ENCODE measurements around the gene SVEP1.
A peak's percentile ranks its signal among the peaks of the same experiment; 100 is the strongest.

Gene SVEP1

DNA sequence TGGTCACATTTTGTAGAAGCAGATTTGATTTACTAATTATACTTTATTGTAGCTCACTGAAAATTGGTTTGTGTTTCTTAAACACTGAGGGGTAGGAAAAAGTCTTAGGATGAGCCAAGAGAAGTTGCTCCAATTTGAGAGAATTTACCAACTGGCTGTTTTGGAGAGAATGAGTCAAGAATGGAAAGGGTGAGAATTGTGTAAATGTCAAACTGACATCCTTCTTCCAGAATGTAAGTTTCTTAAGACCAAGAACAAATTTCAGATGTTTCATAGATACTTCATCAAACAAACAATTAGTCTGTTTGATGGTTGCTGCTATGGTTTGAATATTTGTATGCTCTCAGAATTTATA lies 135.7 kb downstream of the SVEP1 start:
- in situ Hi-C loops (cut with HindIII; ENCODE audit: low pct_ligation_motif_present, low sequenced_read_pairs), result no loop called here
- Histone ChIP-seq H3K4me3 (ENCODE audit: low read depth, low read length) (no peak overlapping the region), H3K36me3 (replicated peaks) (no peaks in the 10 kb centered on the region), H3K27me3 (replicated peaks) (no peaks in the 10 kb centered on the region), H3K27ac (peak overlapping the region; percentile 14)
- no peak for TF ChIP-seq CTCF (IDR thresholded peaks at IDR 0.05; ENCODE audit: low read depth, low read length, missing control alignments)
- no peak for DNase-seq

DNA sequence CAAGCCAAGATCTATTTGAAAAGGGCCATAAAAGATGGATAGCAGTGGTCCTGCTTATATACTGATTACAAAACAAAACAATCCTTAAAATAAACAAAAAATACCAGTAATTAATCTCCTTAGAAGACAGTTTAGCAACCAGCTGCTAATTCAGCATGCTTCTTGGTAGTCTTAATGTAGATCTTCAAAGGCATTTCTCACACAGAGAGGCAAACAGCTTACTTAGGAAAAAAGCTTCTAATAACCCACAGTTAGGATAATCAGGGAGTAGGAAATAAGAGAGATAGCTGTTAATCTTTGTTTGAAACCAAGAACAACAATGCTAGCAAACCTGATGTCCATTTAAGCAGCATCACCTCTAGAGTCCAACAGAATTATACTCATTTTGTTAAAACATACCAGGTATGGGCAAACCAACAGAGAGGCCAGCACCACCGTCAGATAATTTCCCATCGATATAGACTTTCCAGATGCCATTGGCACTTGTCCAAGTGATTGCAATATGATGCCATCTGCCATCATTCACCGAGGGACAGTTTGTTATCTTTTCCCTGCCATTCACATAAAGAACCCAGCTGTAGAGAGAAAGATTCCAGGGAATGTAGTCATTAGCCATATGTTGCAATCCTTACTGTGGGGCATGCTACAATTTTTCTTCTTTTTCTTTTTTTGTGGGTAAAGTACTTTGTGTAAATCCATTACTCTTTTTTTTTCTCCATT lies 136.2 kb downstream of the SVEP1 start:
- TF ChIP-seq CTCF (IDR thresholded peaks at IDR 0.05; ENCODE audit: low read depth, low read length, missing control alignments), result no peak
- H3K27me3 ChIP-seq (replicated peaks), result no peaks in the 10 kb centered on the region
- DNase-seq, result peak; percentile 61
- peak overlapping the region; percentile 14 for H3K27ac ChIP-seq
- in situ Hi-C loops (cut with HindIII; ENCODE audit: low pct_ligation_motif_present, low sequenced_read_pairs), result no loop called here
- no peaks in the 10 kb centered on the region for H3K36me3 ChIP-seq (replicated peaks)
- H3K4me3 ChIP-seq (ENCODE audit: low read depth, low read length), result no peak overlapping the region

- no peaks in the 10 kb centered on the region for H3K36me3 ChIP-seq (replicated peaks)
- DNase-seq, result no peak
- H3K4me3 ChIP-seq (ENCODE audit: low read depth, low read length), result no peak overlapping the region
- H3K27me3 ChIP-seq (replicated peaks), result no peaks in the 10 kb centered on the region
- in situ Hi-C loops (cut with HindIII; ENCODE audit: low pct_ligation_motif_present, low sequenced_read_pairs), result no loop called here
- no peak overlapping the region for H3K27ac ChIP-seq
- TF ChIP-seq CTCF (IDR thresholded peaks at IDR 0.05; ENCODE audit: low read depth, low read length, missing control alignments), result no peak
Observed at GRCh38 chr9:110440796-110441195, 138.7 kb downstream of the SVEP1 start.

GRCh38 chr9:110440172-110440571 lies 139.4 kb downstream of the SVEP1 start:
- TF ChIP-seq CTCF (IDR thresholded peaks at IDR 0.05; ENCODE audit: low read depth, low read length, missing control alignments), result no peak
- no peaks in the 10 kb centered on the region for H3K27me3 ChIP-seq (replicated peaks)
- H3K4me3 ChIP-seq (ENCODE audit: low read depth, low read length), result no peak overlapping the region
- H3K27ac ChIP-seq, result no peak overlapping the region
- peak; percentile 78 for DNase-seq
- in situ Hi-C loops (cut with HindIII; ENCODE audit: low pct_ligation_motif_present, low sequenced_read_pairs), result no loop called here
- no peaks in the 10 kb centered on the region for H3K36me3 ChIP-seq (replicated peaks)

DNA sequence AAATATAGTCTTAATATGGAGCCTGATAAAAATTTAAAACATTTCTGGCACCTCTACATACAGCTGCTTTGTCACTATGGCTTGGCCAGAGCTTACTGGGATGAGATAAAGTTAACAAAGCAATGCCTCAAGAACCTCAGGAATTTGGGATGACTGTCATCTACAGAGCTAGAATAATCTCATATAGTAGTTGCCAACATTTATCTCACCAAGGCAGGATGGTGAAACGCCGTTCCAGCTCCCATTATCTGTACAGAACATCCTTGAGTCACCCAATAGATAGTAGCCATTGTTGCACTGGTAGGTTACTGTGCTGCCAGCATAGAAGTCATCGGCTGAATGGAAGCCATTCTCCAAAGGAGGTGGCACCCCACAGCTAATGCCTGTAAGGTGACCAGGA lies 147.3 kb downstream of the SVEP1 start:
- DNase-seq, result peak; percentile 72
- no peak for TF ChIP-seq CTCF (IDR thresholded peaks at IDR 0.05; ENCODE audit: low read depth, low read length, missing control alignments)
- in situ Hi-C loops (cut with HindIII; ENCODE audit: low pct_ligation_motif_present, low sequenced_read_pairs), result no loop called here
- H3K36me3 ChIP-seq (replicated peaks), result no peaks in the 10 kb centered on the region
- no peaks in the 10 kb centered on the region for H3K27me3 ChIP-seq (replicated peaks)
- H3K4me3 ChIP-seq (ENCODE audit: low read depth, low read length), result no peak overlapping the region
- H3K27ac ChIP-seq, result no peak overlapping the region

DNA sequence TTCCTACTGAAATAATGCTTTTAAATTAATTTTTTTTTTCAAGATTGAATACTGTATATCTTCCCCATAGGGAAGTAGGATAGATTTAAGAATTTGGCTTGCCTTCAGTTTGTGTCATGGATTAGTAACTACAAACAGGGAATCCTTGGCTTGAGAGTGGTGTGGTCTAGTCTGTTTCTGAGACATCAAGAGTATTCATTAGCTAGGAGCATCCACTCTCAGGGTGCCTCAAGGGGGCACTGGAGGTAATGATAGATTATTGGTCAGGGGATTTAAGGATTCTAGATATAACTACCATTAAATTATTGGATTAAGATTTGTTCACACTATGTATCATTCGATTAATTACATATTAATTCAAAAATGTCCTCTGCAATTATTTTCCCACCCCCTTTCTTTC lies 150.1 kb downstream of the SVEP1 start:
- Histone ChIP-seq H3K4me3 (ENCODE audit: low read depth, low read length) (no peak overlapping the region), H3K36me3 (replicated peaks) (no peaks in the 10 kb centered on the region), H3K27me3 (replicated peaks) (no peaks in the 10 kb centered on the region), H3K27ac (no peak overlapping the region)
- no peak for DNase-seq
- in situ Hi-C loops (cut with HindIII; ENCODE audit: low pct_ligation_motif_present, low sequenced_read_pairs), result no loop called here
- peak; percentile 57 for TF ChIP-seq CTCF (IDR thresholded peaks at IDR 0.05; ENCODE audit: low read depth, low read length, missing control alignments)

Data from brain microvascular endothelial cell (primary cell).